Measurements from ENCODE around the gene ITGAL.

The ITGAL gene

DNA sequence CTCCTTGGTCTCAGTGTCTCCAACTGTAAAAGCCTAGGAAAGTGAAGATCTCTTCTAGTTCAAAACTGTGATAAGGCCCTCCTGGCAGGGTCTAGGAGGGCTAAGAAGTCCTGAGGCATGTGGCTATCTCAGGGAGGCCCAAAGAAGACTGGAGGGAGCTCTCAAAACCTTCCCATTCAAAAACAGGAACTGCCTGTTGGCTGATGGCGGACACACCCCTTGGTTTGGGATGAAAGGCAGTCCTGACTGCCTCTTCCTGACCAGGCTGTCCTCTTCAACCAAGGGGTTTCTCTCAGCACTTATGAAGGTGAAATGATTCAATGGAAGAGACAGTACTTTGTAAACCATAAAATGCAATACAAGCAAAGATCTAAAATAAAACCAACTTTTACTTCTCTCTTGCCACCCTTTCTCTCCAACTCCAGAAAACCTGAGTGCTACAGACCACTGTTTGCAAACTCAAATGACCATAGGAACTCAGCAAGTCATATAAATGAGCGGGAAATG, 80.9 kb downstream of the ITGAL start:
- DNase-seq (ENCODE audit: extremely low read depth, low read depth) = no peak
- H3K4me3 ChIP-seq (replicated peaks; ENCODE audit: low read depth, low read length) = no peak overlapping the region
- TF ChIP-seq, protein P1, sequence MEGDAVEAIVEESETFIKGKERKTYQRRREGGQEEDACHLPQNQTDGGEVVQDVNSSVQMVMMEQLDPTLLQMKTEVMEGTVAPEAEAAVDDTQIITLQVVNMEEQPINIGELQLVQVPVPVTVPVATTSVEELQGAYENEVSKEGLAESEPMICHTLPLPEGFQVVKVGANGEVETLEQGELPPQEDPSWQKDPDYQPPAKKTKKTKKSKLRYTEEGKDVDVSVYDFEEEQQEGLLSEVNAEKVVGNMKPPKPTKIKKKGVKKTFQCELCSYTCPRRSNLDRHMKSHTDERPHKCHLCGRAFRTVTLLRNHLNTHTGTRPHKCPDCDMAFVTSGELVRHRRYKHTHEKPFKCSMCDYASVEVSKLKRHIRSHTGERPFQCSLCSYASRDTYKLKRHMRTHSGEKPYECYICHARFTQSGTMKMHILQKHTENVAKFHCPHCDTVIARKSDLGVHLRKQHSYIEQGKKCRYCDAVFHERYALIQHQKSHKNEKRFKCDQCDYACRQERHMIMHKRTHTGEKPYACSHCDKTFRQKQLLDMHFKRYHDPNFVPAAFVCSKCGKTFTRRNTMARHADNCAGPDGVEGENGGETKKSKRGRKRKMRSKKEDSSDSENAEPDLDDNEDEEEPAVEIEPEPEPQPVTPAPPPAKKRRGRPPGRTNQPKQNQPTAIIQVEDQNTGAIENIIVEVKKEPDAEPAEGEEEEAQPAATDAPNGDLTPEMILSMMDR (IDR thresholded peaks at IDR 0.05; ENCODE audit: low read depth, low read length, missing control alignments) = no peak

- no peak overlapping the region for H3K4me3 ChIP-seq (replicated peaks; ENCODE audit: low read depth, low read length)
- no peak for DNase-seq (ENCODE audit: extremely low read depth, low read depth)
- TF ChIP-seq, protein P1 (IDR thresholded peaks at IDR 0.05; ENCODE audit: low read depth, low read length, missing control alignments) = no peak
Measured at GRCh38 chr16:30554557-30555314, 82.2 kb downstream of the ITGAL start.

GRCh38 chr16:30555315-30556124, 83.0 kb downstream of the ITGAL start:
- DNase-seq (ENCODE audit: extremely low read depth, low read depth) = no peak
- no peak overlapping the region for H3K4me3 ChIP-seq (replicated peaks; ENCODE audit: low read depth, low read length)
- TF ChIP-seq, protein P1 (IDR thresholded peaks at IDR 0.05; ENCODE audit: low read depth, low read length, missing control alignments) = no peak

- H3K4me3 ChIP-seq (replicated peaks; ENCODE audit: low read depth, low read length) = no peak overlapping the region
- DNase-seq (ENCODE audit: extremely low read depth, low read depth) = no peak
- TF ChIP-seq, protein P1 (IDR thresholded peaks at IDR 0.05; ENCODE audit: low read depth, low read length, missing control alignments) = no peak
Measured at GRCh38 chr16:30556125-30556473, 83.6 kb downstream of the ITGAL start.

GRCh38 chr16:30557707-30557956, 85.1 kb downstream of the ITGAL start:
- peak overlapping the region; percentile 78 for H3K4me3 ChIP-seq (replicated peaks; ENCODE audit: low read depth, low read length)
- no peak for DNase-seq (ENCODE audit: extremely low read depth, low read depth)
- TF ChIP-seq, protein P1 (IDR thresholded peaks at IDR 0.05; ENCODE audit: low read depth, low read length, missing control alignments) = no peak

DNA sequence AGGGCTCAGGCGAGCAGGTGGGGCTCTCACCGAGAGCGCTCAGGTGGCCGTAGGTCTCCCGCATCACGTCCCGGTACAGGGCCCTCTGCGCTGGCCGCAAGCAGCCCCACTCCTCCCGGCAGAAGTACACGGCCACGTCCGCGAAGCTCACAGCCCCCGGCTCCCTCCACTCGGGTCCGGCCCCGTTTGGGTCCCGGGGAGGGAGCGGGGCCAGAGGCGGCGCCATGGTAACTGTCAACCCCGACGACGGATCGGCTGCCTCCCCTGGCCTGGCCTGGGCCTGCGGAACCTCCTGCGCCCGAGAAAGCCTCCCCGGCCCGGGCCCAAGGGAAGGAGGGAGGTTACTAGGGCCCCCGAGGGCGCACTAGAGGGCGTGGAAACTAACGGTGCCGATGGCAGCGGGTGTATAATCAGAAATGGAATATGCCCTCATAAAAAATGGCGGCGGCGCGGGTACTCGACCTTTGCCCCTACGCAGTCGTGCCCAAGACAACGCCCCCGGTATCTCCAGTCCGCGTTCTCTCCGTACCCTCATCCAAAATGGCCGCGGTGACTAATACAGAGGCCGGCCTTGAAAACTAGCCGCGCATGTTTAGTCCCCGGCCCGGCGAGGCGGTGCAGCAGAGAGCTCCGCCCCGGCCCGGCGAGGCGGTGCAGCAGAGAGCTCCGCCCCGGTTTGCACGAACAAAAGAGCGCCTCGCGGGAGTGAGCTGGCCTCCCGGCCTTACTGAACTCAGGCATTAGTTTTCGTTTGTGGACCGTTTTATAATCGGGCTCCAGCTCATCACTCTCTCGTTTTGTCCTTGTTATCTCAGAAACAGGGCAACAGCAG, 85.6 kb downstream of the ITGAL start, which contains the start of gene ZNF764:
Gene ZNF764 (minus strand): TSS at position 418 of the 832 bp plus-strand sequence. CDS start 192 bp downstream, at position 226.
- DNase-seq (ENCODE audit: extremely low read depth, low read depth) = peak; percentile 88
- TF ChIP-seq, protein P1 (IDR thresholded peaks at IDR 0.05; ENCODE audit: low read depth, low read length, missing control alignments) = no peak
- peak within 1 kb of the TSS; percentile 78 for H3K4me3 ChIP-seq (replicated peaks; ENCODE audit: low read depth, low read length)
